Duodenal mucosa (tissue), 2 donors: ENCODE data around the gene DENND6B.
A peak's percentile ranks its signal among the peaks of the same experiment; 100 is the strongest.

Source experiments
- H3K27ac ChIP-seq: one replicate; pipeline ENCODE4 v1.7.0; 2013; ENCODE audit warnings: low read depth, low read length
- H3K27me3 ChIP-seq, 2 donors: one replicate each; pipeline ENCODE4 v1.7.0; 2013; ENCODE audit warnings: low read length in 2 of 2, control low read depth in 1 of 2; ENCODE audit not compliant: insufficient read depth in 2 of 2, control insufficient read depth in 1 of 2
- H3K36me3 ChIP-seq, 2 donors: one replicate each; pipeline ENCODE4 v1.7.0; 2013; ENCODE audit warnings: low read length in 2 of 2, control low read depth in 1 of 2; ENCODE audit not compliant: insufficient read depth in 2 of 2, control insufficient read depth in 1 of 2
- H3K4me1 ChIP-seq, 2 donors: one replicate each; pipeline ENCODE4 v1.7.0; 2013; ENCODE audit warnings: low read length in 2 of 2, control low read depth in 1 of 2; ENCODE audit not compliant: insufficient read depth in 2 of 2, control insufficient read depth in 1 of 2
- H3K4me3 ChIP-seq, 2 donors: one replicate each; pipeline ENCODE4 v1.7.0; 2013; ENCODE audit warnings: low read length in 2 of 2, low read depth in 1 of 2
- H3K9ac ChIP-seq, 2 donors: one replicate each; pipeline ENCODE4 v1.7.0; 2013; ENCODE audit warnings: low read length in 2 of 2, low read depth in 1 of 2
- H3K9me3 ChIP-seq, 2 donors: one replicate each; pipeline ENCODE4 v1.7.0; 2013; ENCODE audit warnings: low read length in 2 of 2, control low read depth in 1 of 2; ENCODE audit not compliant: control insufficient read depth in 1 of 2

Gene DENND6B

GRCh38 chr22:50310031-50310722, 16.6 kb downstream of the DENND6B start:
- Histone ChIP-seq H3K27me3 (no peaks in the 10 kb centered on the region), H3K9me3 (no peaks in the 10 kb centered on the region), H3K9ac (no peak overlapping the region), H3K4me3 (no peak overlapping the region), H3K36me3 (no peaks in the 10 kb centered on the region), H3K4me1 (peaks cover 23 to 45% of the 10 kb centered on the region in 2 donors), H3K27ac (no peak overlapping the region)

- Histone ChIP-seq H3K27ac (peak overlapping the region; percentile 52), H3K36me3 (no peaks in the 10 kb centered on the region), H3K4me1 (peaks cover 23 to 45% of the 10 kb centered on the region in 2 donors), H3K27me3 (no peaks in the 10 kb centered on the region), H3K4me3 (no peak overlapping the region), H3K9me3 (no peaks in the 10 kb centered on the region), H3K9ac (no peak overlapping the region)
Measured at GRCh38 chr22:50309601-50309991, 17.2 kb downstream of the DENND6B start.

- Histone ChIP-seq H3K9me3 (no peaks in the 10 kb centered on the region), H3K27me3 (no peaks in the 10 kb centered on the region), H3K9ac (no peak overlapping the region), H3K4me3 (no peak overlapping the region), H3K27ac (peak overlapping the region; percentile 52), H3K4me1 (peaks cover 22 to 46% of the 10 kb centered on the region in 2 donors), H3K36me3 (no peaks in the 10 kb centered on the region)
Measured at GRCh38 chr22:50308986-50309600, 17.7 kb downstream of the DENND6B start.

GRCh38 chr22:50308597-50308935, 18.2 kb downstream of the DENND6B start:
- no peaks in the 10 kb centered on the region for H3K9me3 ChIP-seq
- peak overlapping the region; percentile 52 for H3K27ac ChIP-seq
- no peaks in the 10 kb centered on the region for H3K36me3 ChIP-seq
- no peak overlapping the region for H3K4me3 ChIP-seq
- no peak overlapping the region for H3K9ac ChIP-seq
- H3K27me3 ChIP-seq: no peaks in the 10 kb centered on the region
- H3K4me1 ChIP-seq: peaks cover 22 to 46% of the 10 kb centered on the region in 2 donors

GRCh38 chr22:50307890-50308596, 18.8 kb downstream of the DENND6B start:
- no peaks in the 10 kb centered on the region for H3K9me3 ChIP-seq
- no peak overlapping the region for H3K4me3 ChIP-seq
- H3K9ac ChIP-seq: peak overlapping the region in 1 of 2 donors; percentile 32

GRCh38 chr22:50306753-50307749, 19.8 kb downstream of the DENND6B start, which contains the start of gene PLXNB2:
Gene PLXNB2, minus strand, starts transcription at chr22:50307646. Its CDS starts 17,062 bp downstream, at chr22:50290584.
- peaks cover 37 to 60% of the 10 kb centered on the region in 2 donors for H3K4me1 ChIP-seq
- no peaks in the 10 kb centered on the region for H3K36me3 ChIP-seq

More at GRCh38 chr22:50307890-50308596, 18.8 kb downstream of the DENND6B start:
- no peaks in the 10 kb centered on the region for H3K36me3 ChIP-seq
- peak overlapping the region; percentile 42 for H3K27ac ChIP-seq
- no peaks in the 10 kb centered on the region for H3K27me3 ChIP-seq
- peaks cover 27 to 50% of the 10 kb centered on the region in 2 donors for H3K4me1 ChIP-seq

GRCh38 chr22:50305923-50306566, 20.8 kb downstream of the DENND6B start:
- H3K9ac ChIP-seq: peak overlapping the region; percentile 82
- peak overlapping the region; percentile 83 to 86 for H3K4me3 ChIP-seq
- H3K9me3 ChIP-seq: no peaks in the 10 kb centered on the region
- no peaks in the 10 kb centered on the region for H3K36me3 ChIP-seq
- no peaks in the 10 kb centered on the region for H3K27me3 ChIP-seq
- peaks cover 47 to 70% of the 10 kb centered on the region in 2 donors for H3K4me1 ChIP-seq
- peak overlapping the region; percentile 91 for H3K27ac ChIP-seq

More at GRCh38 chr22:50306753-50307749, 19.8 kb downstream of the DENND6B start, which contains the start of gene PLXNB2:
- no peaks in the 10 kb centered on the region for H3K9me3 ChIP-seq
- peak within 1 kb of the TSS; percentile 83 to 86 for H3K4me3 ChIP-seq
- H3K27me3 ChIP-seq: no peaks in the 10 kb centered on the region
- peak within 1 kb of the TSS; percentile 75 for H3K27ac ChIP-seq
- peak within 1 kb of the TSS; percentile 82 to 86 for H3K9ac ChIP-seq

GRCh38 chr22:50305393-50305922, 21.4 kb downstream of the DENND6B start:
- Histone ChIP-seq H3K27me3 (no peaks in the 10 kb centered on the region), H3K27ac (peak overlapping the region; percentile 91), H3K4me3 (peak overlapping the region; percentile 83 to 86), H3K36me3 (no peaks in the 10 kb centered on the region), H3K4me1 (peaks cover 53 to 76% of the 10 kb centered on the region in 2 donors), H3K9ac (peak overlapping the region; percentile 82), H3K9me3 (no peaks in the 10 kb centered on the region)
